OCI-LY7 (cell line): ENCODE data around the gene AHCY.

Experiments used
- CTCF ChIP-seq: fragments of 200-600 bp; sonication (generic); conservative IDR thresholded peaks from 2 replicates; pipeline ENCODE4 v1.5.1; 2014; ENCODE audit warnings: mild to moderate bottlenecking, antibody characterized with exemption, low read length, moderate library complexity, mixed read lengths
- EZH2phosphoT487 ChIP-seq: fragments of 200-600 bp; sonication (generic); IDR thresholded peaks from 2 replicates; pipeline ENCODE4 v1.6.1; 2018; ENCODE audit warnings: low read depth, borderline replicate concordance, mild to moderate bottlenecking, mixed run types, antibody characterized with exemption, low read length, moderate library complexity, mixed read lengths

GRCh38 chr20:34332262-34332920 is 29.2 kb upstream of the AHCY start:
- TF ChIP-seq CTCF (no peak), EZH2phosphoT487 (no peak)
